Measurements from ENCODE around the gene DHRSX. TPM values are rescaled to one million over a fixed set of nuclear protein-coding genes. Genes with fewer than 3 reads are reported as not detected.
"Not testable (repeated sequence)": the region's sequence is repeated elsewhere in the genome, so short reads cannot be mapped to it uniquely, and the experiment has no call there.

Gene DHRSX
- total RNA-seq, 4 donors from 2014 or later = 4.4 to 23.8 (median 11.3) TPM

DNA sequence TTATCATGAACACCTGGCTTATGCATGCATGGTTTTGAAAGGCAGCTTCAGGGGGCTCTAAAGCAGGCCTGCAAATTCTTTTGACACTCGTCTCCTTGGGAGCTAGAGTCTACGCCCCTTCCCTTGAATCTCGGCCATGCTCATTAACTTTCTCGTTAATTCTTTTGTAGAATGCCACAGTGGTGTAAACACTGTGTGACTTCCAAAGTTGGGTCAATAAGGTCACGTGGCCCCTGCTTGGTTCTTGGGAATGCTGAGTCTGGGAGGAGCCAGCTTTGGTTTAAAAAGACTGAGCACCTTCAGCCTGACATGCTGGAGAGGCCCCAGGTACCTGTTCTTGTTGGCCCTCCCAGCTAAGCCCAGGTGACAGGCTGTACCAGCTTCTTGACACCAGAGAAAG is 228.4 kb downstream of the DHRSX start:
- Histone ChIP-seq H3K36me3 (no peaks in the 10 kb centered on the region), H3K4me3 (no peak overlapping the region), H3K4me1 (no peaks in the 10 kb centered on the region), H3K9me3 (no peaks in the 10 kb centered on the region), H3K27ac (no peak overlapping the region), H3K27me3 (no peaks in the 10 kb centered on the region)
- intact Hi-C loops (cut with DNase I; ENCODE audit: low total_unique reads) = no loop called here
- DNase-seq = no peak
- TF ChIP-seq, protein P1, sequence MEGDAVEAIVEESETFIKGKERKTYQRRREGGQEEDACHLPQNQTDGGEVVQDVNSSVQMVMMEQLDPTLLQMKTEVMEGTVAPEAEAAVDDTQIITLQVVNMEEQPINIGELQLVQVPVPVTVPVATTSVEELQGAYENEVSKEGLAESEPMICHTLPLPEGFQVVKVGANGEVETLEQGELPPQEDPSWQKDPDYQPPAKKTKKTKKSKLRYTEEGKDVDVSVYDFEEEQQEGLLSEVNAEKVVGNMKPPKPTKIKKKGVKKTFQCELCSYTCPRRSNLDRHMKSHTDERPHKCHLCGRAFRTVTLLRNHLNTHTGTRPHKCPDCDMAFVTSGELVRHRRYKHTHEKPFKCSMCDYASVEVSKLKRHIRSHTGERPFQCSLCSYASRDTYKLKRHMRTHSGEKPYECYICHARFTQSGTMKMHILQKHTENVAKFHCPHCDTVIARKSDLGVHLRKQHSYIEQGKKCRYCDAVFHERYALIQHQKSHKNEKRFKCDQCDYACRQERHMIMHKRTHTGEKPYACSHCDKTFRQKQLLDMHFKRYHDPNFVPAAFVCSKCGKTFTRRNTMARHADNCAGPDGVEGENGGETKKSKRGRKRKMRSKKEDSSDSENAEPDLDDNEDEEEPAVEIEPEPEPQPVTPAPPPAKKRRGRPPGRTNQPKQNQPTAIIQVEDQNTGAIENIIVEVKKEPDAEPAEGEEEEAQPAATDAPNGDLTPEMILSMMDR (IDR thresholded peaks at IDR 0.05) = no peak
- TF ChIP-seq POLR2A (IDR thresholded peaks at IDR 0.05) = no peak

DNA sequence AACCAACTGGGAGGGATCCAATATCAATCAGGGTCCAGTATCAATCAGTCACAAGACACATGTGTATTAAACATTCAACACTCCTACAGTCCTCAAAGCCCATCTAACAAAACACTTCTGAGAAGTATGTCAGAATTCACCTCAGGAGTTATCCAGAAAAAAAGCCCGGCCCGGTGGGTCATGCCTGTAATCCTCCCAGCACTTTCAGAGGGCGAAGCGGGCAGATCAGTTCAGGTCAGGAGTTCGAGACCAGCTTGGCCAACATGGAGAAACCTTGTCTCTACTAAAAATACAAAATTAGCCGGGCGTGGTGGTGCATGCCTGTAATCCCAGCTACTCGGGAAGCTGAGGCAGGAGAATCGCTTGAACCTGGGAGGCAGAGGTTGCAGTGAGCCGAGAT is 229.2 kb downstream of the DHRSX start:
- H3K4me3 ChIP-seq; H3K4me1 ChIP-seq; intact Hi-C loops (cut with DNase I; ENCODE audit: low total_unique reads); H3K9me3 ChIP-seq; H3K27ac ChIP-seq; H3K27me3 ChIP-seq; DNase-seq; H3K36me3 ChIP-seq: not testable (repeated sequence)

DNA sequence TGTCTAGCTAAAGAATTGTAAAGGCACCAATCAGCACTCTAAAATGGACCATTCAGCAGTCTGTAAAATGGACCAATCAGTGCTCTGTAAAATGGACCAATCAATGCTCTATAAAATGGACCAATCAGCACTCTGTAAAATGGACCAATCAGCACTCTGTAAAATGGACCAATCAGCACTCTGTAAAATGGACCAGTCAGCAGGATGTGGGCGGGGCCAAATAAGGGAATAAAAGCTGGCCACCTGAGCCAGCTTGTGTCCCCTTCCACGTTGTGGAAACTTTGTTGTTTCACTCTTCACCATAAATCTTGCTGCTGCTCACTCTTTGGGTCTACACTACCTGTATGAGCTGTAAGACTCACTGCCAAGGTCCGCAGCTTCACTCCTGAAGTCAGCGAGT is 230.0 kb downstream of the DHRSX start:
- H3K27ac ChIP-seq; H3K4me3 ChIP-seq; H3K9me3 ChIP-seq; H3K27me3 ChIP-seq; DNase-seq; intact Hi-C loops (cut with DNase I; ENCODE audit: low total_unique reads); H3K4me1 ChIP-seq; H3K36me3 ChIP-seq: not testable (repeated sequence)

DNA sequence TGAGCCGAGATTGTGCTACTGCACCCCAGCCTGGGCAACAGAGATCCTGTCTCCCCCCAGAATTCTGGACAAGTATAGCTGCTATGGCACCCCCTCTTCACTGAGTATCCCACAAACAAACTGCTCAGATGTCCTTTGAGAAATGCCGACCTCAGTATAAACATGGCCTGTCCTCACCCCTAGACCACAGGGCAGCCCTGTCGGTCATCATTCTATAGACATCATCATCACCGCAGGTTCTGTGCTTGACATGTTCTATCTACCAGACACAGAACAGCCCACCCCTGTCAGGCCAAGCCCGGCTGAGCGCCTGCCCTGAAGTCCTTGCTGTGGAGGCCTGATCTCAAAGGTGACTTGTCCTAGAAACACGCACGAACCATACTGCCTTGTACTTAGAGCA is 232.9 kb downstream of the DHRSX start:
- Histone ChIP-seq H3K36me3 (no peaks in the 10 kb centered on the region), H3K27me3 (no peaks in the 10 kb centered on the region), H3K9me3 (no peaks in the 10 kb centered on the region), H3K4me1 (no peaks in the 10 kb centered on the region), H3K4me3 (no peak overlapping the region), H3K27ac (no peak overlapping the region)
- no peak for DNase-seq
- TF ChIP-seq, protein P1 (IDR thresholded peaks at IDR 0.05) = no peak
- TF ChIP-seq POLR2A (IDR thresholded peaks at IDR 0.05) = no peak
- intact Hi-C loops (cut with DNase I; ENCODE audit: low total_unique reads) = no loop called here

DNA sequence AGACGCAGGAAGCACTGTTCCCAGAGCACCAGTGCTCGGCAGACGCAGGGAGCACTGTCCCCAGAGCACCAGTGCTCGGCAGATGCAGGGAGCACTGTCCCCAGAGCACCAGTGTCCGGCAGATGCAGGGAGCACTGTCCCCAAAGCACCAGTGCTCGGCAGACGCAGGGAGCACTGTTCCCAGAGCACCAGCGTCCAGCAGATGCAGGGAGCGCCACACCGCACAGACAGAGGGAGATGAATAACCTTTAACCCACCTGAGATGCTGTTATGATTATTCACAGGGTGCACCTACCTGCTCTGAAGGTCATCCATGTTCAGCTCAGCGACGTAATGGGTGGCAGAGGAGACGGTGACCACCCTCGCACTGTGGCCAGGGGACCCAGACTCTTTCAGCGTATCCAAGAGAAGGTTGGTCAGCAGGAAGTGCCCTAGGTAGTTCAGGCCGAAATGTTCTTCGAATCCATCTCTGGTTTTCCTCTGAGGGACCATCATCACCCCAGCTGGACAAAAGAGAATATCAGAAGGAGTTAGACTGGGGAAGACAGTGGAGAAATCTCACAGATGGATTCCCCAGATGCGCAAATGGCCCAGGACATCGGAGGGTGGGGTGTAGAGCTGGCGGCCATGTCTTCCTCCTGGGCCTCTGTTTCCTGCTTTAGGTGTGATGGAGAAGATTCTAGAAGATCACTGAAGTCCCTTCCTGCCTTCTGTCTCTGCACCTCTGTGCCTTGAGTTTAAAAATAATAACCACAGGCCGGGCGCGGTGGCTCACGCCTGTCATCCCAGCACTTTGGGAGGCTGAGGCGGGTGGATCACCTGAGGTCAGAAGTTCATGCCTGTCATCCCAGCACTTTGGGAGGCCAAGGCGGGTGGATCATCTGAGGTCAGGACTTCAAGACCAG is 234.1 kb downstream of the DHRSX start:
- DNase-seq = no peak
- Histone ChIP-seq H3K9me3 (no peaks in the 10 kb centered on the region), H3K4me1 (no peaks in the 10 kb centered on the region), H3K4me3 (no peak overlapping the region), H3K27ac (no peak overlapping the region), H3K27me3 (no peaks in the 10 kb centered on the region), H3K36me3 (no peaks in the 10 kb centered on the region)
- intact Hi-C loops (cut with DNase I; ENCODE audit: low total_unique reads) = no loop called here
- TF ChIP-seq, protein P1 (IDR thresholded peaks at IDR 0.05) = no peak
- no peak for TF ChIP-seq POLR2A (IDR thresholded peaks at IDR 0.05)

DNA sequence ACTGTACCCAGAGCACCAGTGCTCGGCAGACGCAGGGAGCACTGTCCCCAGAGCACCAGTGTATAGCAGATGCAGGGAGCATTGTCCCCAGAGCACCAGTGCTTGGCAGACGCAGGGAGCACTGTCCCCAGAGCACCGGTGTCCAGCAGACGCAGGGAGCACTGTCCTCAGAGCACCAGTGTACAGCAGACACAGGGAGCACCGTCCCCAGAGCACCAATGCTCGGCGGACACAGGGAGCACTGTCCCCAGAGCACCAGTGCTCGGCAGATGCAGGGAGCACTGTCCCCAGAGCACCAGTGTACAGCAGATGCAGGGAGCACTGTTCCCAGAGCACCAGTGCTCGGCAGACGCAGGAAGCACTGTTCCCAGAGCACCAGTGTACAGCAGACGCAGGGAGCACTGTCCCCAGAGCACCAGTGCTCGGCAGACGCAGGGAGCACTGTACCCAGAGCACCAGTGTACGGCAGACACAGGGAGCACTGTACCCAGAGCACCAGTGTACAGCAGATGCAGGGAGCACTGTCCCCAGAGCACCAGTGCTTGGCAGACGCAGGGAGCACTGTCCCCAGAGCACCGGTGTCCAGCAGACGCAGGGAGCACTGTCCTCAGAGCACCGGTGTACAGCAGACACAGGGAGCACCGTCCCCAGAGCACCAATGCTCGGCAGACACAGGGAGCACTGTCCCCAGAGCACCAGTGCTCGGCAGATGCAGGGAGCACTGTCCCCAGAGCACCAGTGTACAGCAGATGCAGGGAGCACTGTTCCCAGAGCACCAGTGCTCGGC is 234.9 kb downstream of the DHRSX start:
- H3K4me1 ChIP-seq; DNase-seq; H3K27ac ChIP-seq; intact Hi-C loops (cut with DNase I; ENCODE audit: low total_unique reads); H3K36me3 ChIP-seq; H3K4me3 ChIP-seq; H3K9me3 ChIP-seq; H3K27me3 ChIP-seq: not testable (repeated sequence)
